ENCODE results near the gene GEMIN7.
"Not testable (repeated sequence)": the region's sequence is repeated elsewhere in the genome, so short reads cannot be mapped to it uniquely, and the experiment has no call there.

GEMIN7 gene

DNA sequence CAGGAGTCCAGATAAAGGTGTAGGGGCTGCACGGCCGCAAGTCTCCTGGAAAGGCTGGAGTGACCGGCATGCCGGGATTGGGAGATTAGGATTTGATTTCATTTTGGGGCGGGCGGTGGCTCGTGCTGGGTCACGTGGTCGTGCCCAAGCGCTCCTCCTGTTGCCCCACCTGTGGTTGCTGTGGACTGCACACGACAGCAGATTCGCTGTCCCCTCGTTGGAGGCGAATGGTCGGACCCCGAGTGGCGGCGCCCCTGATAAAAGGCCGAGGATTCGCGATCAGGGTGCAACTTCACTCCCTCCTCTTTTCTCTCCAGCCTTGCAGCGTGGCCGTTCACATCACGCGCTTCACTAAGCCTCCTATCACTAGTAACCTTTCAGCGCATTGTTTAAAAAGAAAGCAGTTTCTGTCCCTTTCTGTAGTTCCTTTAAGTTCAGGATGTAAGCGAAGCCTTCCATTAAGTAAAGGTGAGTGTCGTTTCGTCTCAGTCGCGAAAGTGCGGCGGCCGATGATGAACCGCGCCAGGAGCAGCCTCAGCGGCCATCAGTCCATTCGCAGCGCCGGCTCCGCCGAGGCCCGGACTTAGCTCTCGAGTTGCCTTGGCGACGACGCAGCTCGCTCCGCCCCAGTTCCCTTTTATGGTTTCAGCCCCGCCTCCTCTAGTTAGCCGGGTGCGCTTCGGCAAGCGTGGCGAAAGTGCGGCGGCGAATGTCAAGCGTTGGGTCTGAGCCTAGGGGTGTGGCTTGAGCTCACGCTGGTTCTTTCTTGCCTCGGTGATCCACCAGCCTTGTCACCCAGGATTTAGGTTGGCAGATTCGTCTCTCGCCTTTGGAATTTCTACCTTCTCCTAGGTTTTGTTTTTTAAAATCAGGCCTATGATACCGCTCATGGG lies 12.2 kb downstream of the GEMIN7 start:
- DNase-seq = peak; percentile 99

DNA sequence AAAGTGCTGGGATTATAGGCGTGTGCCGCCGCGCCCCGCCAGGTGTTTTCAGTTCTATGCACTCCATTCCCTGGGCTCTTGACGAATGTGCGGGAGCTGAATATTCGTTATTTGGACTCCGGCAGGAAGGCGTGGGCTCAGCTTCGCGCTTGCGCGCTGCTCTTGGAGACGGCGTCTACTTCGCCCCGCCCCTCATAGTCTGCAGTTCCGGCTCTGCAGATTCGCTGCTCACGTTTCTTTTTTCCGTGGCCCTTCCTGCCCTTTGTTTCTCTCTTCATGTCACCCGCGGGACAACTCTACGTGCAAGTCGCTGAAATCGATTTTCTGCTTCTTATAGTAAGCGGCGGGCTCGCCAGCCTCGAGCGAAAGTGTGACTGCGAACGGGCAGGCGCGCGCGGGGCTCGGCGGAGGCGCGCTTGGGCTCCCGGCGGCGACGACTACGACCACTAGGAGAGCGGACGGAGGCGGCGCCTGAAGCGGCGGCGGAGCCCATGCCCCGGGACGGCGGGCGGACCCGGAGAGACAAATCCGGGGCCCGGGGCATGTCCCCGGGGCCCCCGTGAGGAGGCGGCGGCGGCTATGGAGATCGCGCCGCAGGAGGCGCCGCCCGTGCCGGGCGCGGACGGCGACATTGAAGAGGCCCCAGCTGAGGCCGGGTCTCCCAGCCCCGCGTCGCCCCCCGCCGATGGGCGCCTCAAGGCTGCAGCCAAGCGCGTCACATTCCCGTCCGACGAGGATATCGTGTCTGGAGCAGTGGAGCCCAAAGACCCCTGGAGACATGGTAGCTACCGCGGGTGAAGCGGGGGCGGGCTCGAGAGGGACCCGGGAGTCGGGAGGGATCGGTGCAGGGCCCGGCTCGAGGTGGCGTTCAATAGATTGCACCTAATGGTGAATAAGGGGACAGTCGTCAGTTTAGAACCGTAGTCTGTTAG lies 14.0 kb downstream of the GEMIN7 start, which contains the start of gene PPP1R37:
TSS of gene PPP1R37 (plus strand) at position 433 of the 932 bp plus-strand sequence. CDS start at position 580, 147 bp downstream.
- peak; percentile 93 for DNase-seq

- DNase-seq = no peak
Measured at GRCh38 chr19:45094137-45094536, 15.1 kb downstream of the GEMIN7 start.

- no peak for DNase-seq
Measured at GRCh38 chr19:45094707-45095106, 15.6 kb downstream of the GEMIN7 start.

- DNase-seq = no peak
Measured at GRCh38 chr19:45095496-45096413, 16.7 kb downstream of the GEMIN7 start.

GRCh38 chr19:45096700-45097099 lies 17.6 kb downstream of the GEMIN7 start:
- DNase-seq = no peak

DNA sequence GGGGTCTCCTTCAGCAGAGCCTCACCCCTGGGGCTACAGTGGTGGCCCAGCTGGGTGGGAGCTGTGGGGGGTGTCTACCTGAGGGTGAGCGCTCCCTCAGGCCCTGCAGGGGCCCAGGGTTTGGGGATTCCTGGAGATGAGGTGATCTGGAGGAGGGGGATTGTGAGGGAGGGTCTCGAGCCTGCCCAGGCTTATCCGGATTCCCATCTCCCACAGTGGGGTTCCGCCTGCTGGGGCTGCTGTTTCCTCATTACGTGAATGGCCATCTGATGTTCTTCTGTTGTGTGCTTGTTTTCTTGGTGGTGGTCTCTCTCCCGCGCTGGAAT lies 18.4 kb downstream of the GEMIN7 start:
- no peak for DNase-seq

DNA sequence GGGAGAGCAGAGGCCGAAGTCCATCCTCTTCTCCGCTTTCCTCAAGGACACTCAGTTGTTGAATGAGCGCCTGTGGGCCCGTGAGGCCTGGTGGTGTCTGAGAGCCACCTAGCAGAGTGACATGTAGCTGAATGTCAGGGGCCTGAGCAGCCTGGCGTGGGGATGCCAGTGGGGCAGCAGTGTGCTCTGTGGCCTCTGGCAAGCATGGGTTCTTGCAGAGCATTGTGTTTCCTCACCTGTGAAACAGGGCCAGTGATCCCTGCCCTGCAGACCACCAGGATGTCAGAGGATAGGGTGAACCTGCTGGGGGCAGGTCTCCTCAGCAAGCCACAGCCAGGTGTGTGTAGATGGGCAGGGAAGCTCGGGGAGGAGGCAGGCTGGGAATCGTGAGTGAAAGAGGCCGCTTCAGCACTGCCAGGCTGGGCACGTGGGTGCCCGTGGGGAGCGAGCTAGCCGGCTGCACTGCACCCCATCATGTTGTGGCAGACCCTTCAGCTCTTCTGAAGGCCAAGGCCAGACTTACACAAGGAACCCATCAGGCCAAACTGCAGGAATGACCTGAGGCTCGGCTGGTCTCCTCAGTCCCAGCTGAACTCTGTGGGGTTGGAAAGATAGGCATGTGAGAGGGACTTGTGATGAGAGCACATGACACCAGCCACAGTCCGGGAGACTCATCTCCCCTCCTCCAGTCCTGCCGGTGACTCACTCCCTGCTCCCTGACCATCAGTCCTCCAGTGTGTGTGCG lies 18.9 kb downstream of the GEMIN7 start:
- no peak for DNase-seq

DNA sequence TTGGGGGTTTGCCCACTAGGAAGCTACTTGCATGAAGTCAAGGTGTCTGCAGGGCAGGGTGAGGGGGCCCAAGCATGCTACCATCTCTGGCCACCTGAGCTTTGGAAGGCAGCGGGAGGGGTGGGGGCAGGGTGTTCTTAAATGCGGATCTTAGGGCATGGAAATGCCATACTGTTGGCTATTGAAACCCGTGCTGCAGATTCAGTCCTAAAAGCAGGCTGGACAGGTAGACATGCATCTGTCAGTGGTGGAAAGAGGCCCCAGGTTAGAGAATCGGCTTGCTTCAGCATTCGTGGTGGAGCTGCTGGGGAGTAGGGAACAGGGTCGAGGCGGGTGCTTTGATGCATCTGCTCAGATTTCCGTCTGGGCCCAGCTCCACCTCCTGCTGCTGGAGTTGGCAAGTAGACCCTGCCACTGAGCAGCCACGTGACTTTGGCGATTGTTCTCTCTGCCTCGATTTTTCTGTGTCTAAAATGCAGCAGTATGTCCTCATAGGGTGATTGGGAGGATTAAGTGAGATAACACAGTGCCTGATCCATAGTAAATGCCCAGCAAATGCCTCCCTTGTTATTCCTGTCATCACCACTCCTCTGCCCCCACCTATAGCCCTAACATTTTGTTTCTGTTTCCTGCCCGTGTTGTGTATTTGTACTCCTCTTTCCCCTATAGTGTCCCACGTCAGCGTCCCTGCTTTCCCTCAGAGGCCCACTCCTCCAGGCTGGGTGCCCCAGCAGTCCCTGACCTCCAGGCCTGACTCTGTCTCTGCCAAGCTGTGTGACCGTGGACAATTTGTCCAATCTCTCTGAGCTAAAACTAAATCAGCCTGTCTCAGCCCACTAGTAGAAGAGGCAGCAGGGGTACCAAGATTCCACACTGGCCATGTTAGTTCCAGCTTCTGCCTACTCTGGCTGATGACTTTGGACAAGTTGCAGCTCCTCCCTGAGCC lies 19.7 kb downstream of the GEMIN7 start:
- no peak for DNase-seq

- DNase-seq = no peak
Measured at GRCh38 chr19:45099467-45100191, 20.6 kb downstream of the GEMIN7 start.

GRCh38 chr19:45100201-45100600 lies 21.1 kb downstream of the GEMIN7 start:
- DNase-seq = no peak

DNA sequence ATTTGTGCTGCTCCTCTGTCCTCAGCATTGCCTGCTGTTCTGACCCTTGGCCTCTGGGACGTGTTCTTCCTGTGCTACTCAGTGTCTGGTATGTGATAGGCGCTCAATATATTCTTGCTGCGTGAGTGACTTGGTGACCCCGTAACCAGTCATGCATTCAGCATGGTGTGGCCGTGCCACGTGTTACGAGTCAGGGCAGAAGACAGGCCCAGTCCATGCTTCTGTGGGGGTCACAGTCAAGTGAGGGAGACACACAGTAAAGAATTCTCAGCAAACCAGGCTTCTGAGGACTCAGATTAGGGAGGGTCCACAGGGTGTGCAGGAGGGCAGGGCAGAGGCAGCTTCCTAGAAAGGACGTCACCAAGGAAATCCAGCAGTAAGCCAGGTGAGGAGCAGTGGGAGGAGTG lies 21.8 kb downstream of the GEMIN7 start:
- DNase-seq = no peak

- DNase-seq = no peak
Measured at GRCh38 chr19:45101806-45102205, 22.7 kb downstream of the GEMIN7 start.

DNA sequence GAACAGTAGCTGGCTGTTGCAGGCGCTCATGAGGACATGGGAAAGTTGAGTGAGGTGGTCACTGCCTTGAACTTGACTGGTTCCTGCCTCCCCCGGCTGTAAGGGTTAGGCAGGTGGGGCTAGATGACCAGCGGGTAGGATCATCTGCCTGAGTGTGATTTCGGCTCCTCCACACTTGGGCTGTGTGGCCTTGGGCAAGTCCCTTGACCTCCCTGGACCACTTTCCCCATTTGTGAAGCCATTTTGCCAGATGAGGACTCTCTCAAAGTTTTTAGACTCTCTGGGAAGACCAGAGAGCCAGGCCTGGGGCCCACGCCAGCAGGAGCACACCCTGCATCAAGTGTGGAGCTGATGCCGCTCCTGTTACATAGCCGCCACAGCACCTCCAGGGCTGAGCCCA lies 23.4 kb downstream of the GEMIN7 start:
- DNase-seq = no peak

DNA sequence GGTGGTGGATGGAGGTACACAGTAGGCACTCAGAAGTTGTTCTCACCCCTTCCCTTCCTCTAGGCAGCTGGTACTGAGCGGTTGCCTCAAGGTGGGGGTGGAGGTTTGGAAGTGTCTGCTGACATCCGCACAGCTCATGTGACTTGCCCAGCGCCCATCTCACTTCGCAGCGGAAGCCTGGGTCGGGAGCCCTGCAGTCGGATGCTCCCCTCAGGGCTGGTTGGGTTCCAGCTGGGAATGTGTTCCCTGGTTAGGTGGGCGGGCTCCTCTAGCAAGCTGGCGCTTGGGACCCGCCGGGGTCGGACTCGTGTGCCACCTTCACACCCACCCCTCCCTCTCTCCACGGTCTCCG lies 24.1 kb downstream of the GEMIN7 start:
- no peak for DNase-seq

DNA sequence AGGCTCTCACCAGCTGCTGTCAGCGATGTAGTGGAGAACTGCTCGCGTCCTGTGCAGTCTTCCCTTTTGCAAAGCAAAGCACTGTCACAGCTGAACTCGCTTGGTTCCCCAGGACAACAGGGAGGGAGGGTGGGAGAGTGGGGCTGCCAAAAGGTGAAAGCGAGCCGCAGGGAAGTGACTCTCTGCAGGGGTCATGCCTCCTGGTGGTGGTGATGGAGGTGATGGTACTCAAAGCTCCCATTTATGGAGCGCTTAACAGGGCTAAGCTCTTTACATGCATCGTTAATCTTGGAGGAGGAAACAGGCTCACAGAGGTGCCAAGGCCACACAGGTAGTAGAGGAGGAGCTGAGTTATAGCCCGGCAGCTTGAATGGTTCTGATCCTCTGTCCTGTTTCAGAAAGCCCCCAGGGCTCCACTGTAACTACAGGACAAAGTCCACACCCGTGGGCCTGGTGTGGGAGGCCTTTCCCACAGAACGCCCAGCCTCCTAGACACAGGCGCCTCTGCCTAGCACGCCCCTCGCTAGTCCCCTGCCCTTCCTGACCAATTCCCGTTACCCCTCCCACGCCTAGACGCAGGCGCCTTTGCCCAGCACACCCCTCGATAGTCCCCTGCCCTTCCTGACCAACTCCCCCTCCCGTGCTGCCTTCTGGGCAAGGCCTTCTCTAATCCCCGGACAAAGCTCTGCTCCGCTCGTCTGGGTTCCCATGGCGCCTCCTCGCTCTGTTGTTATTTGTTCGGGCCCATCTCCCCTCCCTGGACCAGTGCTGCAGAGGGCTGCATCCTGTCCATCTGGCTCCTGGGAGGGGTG lies 24.7 kb downstream of the GEMIN7 start:
- no peak for DNase-seq

DNA sequence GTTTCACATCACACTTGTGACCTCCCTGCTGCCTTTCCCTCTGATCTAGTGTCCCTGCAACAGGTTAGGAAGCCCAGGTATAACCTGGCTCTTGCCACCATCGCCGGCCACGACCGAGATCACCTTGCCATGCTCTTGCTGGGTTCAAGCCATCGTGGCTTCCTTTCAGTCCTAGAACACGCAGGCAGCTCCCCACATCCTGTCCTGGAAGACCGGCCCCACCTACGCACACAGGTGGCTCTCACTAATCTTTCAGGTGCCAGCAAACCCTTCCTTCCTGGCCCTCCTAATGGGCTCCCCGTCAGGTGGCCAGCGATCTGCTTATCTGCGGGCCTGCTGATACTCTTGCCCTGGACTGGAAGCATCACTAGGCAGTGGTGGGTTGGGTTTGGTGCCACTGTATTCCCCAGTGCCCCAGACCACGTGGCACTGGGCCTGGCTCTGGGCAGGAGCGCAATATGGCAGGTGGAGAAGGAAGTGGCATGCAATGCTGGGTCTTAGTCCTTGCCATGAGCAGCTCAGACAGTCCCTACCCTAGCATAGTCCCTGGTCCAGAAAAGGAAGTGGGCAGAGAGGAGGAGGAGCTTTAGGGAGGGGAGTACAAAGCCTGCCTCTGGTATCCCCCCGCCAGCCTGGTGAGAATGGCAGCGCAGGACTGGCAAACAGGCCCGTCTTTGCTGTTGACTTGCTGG lies 25.7 kb downstream of the GEMIN7 start:
- DNase-seq = no peak

DNA sequence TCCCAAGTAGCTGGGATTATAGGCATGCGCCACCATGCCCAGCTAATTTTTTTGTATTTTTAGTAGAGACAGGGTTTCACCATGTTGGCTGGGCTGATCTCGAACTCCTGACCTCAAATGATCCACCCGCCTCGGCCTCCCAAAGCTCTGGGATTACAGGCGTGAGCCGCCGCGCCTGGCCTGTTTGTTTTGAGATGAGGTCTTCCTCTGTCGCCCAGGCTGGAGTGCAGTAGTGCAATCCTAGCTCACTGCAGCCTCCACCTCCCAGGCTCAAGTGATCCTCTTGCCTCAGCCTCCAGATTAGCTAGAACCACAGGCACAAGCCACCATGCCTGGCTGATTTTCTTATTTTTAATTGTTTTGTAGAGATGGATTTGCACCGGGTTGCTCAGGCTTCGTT lies 27.3 kb downstream of the GEMIN7 start:
- DNase-seq = not testable (repeated sequence)

All from stimulated activated CD8-positive, alpha-beta memory T cell treated with anti-CD3 and anti-CD28 coated beads, Interleukin-4, amount 100 ng/mL, for 48 hours (primary cell).